GM21390 (cell line): ENCODE data around the gene EPB41L2.

Experiments
- ATAC-seq: cut with Tn5 transposase; IDR thresholded peaks from one replicate; pipeline ENCODE4 v1.9.1; 2021; ENCODE audit not compliant: unreplicated experiment

The EPB41L2 gene

GRCh38 chr6:130882370-130882769, 180.7 kb downstream of the EPB41L2 start:
- ATAC-seq = no peak

DNA sequence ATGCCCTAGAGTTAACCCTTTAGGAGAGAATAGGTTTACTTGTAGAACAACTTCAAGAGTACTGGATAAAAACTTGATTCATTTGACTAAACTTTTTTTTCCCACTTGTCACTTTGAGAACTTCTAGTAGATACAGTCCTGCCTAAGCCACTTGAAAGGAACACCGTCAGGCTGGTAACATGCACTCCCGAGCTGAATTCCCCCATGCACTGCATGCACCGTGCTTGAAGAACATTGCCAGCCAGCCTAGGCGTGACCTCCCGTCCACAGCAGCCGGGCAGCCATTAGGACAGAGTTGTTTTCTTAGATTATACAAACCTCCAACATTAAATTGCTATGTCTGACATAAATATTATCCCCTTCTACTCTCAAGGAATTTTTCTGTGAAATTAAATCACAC, 183.2 kb downstream of the EPB41L2 start:
- ATAC-seq = no peak

DNA sequence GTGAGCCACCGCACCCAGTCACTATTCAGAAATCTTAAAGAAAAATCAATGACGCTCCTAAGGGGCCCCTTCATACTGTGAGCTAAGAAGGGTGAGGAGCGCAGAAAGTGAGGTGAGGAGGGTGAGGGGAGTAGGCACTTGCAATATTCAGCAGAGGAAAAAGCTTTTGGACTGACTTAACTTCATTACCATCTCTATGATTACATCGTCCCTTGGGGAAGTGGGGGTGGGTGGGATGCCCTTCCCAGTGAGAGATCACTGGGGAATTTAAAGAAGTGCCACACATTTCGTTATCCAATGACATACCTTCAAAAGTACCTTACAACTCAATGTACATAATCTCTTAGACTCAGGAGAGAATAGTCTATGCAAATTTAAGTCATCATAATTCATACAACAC, 189.3 kb downstream of the EPB41L2 start:
- no peak for ATAC-seq

DNA sequence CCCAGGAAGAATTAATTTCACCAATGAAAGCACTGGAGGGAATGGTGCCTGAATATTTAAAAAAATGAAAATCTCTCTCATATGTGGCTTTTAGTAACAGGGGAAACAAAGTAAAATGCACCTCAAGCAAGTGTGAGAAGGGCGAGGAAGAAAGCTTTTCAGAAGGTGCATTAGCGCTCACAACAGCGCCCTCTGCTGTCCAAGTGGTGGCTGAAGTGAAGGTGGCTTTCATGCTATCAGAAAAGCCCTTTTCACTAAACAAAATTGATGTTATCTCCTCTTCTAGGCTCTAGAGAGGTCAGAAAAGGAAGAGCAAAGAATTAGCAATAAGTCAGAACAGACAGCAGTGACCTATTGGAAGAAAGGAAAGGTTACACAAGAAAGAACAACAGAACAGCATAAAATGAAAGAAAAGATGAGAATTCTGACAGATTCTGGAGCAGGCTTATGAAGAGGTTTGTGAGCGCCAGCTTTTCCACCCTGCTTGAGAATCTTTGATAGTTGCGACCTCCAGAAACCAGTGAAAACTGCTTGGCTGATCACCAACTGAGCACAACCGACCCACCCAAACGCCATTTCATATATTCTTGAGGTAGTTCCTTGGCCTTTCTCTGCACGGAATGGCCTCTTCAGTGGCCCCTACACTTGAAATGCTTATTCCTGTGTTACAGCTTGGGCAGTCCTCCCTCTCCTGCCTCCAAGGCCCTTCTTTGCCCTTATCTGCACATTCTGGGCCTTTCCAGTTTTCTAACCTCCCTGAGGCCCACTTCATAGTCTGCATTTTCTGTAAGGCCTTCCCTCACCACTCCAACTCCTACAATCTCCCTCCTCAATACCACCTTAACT, 190.6 kb downstream of the EPB41L2 start:
- peak; percentile 80 for ATAC-seq

DNA sequence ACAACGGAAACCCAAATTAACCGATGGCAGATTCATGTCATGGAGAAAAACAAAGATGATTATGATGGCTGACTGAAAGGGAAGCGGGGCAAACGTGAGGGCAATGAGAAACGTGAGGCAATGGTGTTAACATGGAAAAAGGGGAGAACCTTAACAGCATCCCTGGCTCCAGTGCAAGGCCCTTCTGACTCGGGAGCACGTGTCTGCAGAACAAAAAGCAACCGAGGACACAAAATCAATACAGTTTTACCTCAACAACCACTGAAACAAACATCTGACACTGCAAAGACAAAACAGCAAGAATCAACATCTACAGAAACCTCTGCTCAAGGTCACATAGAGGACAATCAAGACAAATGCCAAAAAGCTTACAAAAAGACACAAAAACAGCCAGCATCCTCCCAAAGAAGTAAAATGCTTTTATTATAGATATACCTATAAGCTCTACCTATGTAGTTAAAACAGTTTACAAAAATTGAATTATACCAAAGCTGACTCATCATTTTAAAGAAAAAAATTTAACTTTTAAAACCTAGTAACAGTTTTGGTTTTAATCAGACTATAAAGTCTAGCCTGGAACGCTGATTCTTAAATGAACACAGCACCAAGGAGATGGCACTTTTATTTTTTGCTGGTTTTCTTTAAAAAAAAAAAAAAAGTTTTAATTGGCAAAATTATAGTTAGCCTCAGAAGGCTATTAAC, 192.7 kb downstream of the EPB41L2 start:
- ATAC-seq = no peak

DNA sequence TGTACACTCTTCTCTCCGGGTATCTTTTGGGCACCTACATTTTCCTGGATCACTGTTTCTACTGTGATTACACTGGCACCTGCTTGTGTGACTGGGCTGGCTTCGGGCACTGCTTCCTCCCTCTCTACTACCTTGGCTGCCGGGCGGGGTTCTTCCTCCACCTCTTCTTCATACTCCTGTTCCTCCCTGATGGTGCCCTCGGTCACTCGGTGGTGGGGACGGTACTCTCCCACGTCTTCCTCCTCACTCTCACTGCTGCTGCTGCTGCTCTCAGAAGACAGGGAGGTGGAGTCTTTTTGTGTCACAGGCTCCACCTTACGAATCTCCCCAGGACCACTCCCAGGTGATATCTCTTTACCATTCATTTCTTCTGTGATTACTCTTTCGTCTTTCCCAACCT, 193.4 kb downstream of the EPB41L2 start:
- no peak for ATAC-seq

GRCh38 chr6:130865793-130866192, 197.3 kb downstream of the EPB41L2 start:
- no peak for ATAC-seq

DNA sequence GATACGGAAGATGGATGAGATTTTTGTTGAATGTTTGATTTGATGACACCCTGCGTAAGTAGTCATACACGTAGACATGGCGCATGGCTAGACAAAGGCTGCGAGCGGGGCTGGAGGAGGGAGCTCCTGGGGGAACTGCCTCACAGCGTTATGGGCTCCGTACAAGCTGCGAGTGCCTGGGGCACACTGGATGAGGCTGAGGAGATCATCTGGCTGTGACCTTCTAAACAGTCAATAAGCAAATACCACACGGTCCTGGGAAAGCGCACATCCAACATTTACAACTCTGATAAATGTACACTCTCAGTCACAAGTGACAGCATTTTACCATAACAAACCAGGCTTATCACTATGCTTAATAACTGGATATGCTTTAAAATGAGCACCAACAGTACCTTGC, 198.7 kb downstream of the EPB41L2 start:
- no peak for ATAC-seq

GRCh38 chr6:130863415-130864230, 199.4 kb downstream of the EPB41L2 start:
- ATAC-seq = no peak

GRCh38 chr6:130862370-130862769, 200.7 kb downstream of the EPB41L2 start:
- ATAC-seq = no peak

- no peak for ATAC-seq
These were observed 203.7 kb downstream of the EPB41L2 start for GRCh38 chr6:130859161-130859867.

DNA sequence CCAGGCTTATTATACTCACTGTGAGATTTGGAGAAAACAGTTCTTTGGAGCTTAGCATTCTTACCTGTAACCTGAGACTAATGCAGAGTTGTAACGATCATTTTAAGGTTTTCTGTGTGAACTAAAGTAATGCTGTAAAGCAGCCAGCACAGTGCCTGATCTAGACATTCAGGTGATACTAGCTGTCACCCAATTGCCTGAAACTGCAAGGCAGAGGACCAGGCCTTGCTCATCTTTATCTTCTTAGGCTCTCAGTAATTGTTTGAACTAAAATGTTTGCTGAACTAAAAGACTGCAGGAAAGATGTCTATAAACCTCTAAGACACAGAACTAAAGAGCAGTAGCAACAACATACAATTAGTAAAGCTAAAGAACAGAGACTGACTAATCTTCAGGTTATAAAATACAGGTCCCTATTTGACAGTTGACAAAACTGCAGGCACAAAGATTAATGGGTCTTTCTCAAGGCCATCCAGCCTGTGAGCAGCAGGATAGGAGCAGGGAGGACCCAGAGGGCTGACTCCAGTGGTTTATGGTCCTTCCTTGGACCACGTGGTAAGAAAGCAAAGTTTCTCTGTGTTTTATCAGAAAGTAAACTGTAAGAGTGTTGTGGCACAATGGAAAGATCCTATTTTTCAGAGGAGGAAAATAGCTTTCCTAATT, 204.4 kb downstream of the EPB41L2 start:
- no peak for ATAC-seq

GRCh38 chr6:130858054-130858453, 205.0 kb downstream of the EPB41L2 start:
- no peak for ATAC-seq

- ATAC-seq = no peak
These were observed 209.4 kb downstream of the EPB41L2 start for GRCh38 chr6:130853555-130854183.

GRCh38 chr6:130852844-130853554, 210.0 kb downstream of the EPB41L2 start:
- no peak for ATAC-seq

DNA sequence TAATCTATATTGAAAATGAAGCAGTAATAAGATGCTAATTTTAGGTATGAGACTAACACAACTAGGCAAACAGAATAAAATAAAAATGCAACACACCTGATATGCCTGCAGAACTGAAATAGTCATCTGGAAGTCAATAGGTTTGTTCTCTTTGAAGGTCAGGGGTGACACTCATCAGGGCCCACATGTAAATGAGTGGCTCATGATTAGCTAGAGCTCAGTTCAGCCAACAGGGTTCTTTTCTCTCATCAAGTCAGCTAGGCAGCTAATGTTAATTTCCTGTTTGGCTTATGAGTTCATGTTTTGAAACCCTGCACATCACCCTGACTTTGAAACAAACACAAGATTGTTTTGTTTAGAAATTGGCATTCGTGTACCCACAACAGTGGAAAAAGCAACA, 212.0 kb downstream of the EPB41L2 start:
- no peak for ATAC-seq

- ATAC-seq = no peak
These were observed 213.5 kb downstream of the EPB41L2 start for GRCh38 chr6:130849594-130849993.

DNA sequence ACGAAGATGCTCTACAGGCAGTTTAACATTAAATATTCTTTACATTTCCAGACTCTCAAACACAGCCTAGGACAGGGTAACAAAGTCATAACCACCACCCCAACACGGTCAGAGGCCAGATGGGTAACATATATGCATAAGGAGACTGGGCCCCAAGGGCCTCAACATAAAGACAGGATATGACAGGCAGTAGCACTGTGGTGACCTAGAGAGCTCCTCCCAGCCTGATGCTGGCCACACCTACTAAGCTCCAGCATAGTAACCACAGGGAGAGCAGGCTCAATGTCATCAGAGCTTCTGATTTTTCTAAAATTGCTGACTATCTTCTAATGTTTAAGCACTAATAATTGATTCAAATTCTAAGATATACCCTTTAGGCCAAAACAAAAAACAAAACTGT, 214.1 kb downstream of the EPB41L2 start:
- peak; percentile 73 for ATAC-seq
